Parathyroid adenoma (tissue), 2 donors: ENCODE measurements around the gene AGAP3.
A peak's percentile ranks its signal among the peaks of the same experiment; 100 is the strongest.

Experiments
- H2AFZ ChIP-seq: fragments of 300-600 bp; sonication (generic); one replicate; pipeline ENCODE4 v1.7.0; 2017; ENCODE audit warnings: antibody characterized with exemption, mild to moderate bottlenecking
- H3K27ac ChIP-seq: fragments of 300-600 bp; sonication (generic); one replicate; pipeline ENCODE4 v1.7.0; 2017
- H3K27me3 ChIP-seq: fragments of 300-600 bp; sonication (generic); one replicate; pipeline ENCODE4 v1.7.0; 2017; ENCODE audit warnings: low read length; ENCODE audit not compliant: control insufficient read depth, insufficient read depth
- H3K36me3 ChIP-seq: fragments of 300-600 bp; sonication (generic); one replicate; pipeline ENCODE4 v1.7.0; 2017; ENCODE audit warnings: low read length; ENCODE audit not compliant: control insufficient read depth, insufficient read depth
- H3K4me1 ChIP-seq: fragments of 300-600 bp; sonication (generic); one replicate; pipeline ENCODE4 v1.7.0; 2017; ENCODE audit warnings: control low read depth
- H3K4me2 ChIP-seq: fragments of 300-600 bp; sonication (generic); one replicate; pipeline ENCODE4 v1.7.0; 2017; ENCODE audit warnings: low read length
- H3K4me3 ChIP-seq: fragments of 300-600 bp; sonication (generic); one replicate; pipeline ENCODE4 v1.7.0; 2017; ENCODE audit warnings: low read depth, low read length
- H3K79me2 ChIP-seq: fragments of 300-600 bp; sonication (generic); one replicate; pipeline ENCODE4 v1.7.0; 2017; ENCODE audit warnings: control low read depth
- H3K9ac ChIP-seq: fragments of 300-600 bp; sonication (generic); one replicate; pipeline ENCODE4 v1.7.0; 2017; ENCODE audit warnings: mild to moderate bottlenecking
- H3K9me3 ChIP-seq: fragments of 300-600 bp; sonication (generic); one replicate; pipeline ENCODE4 v1.7.0; 2017; ENCODE audit warnings: low read length; ENCODE audit not compliant: control insufficient read depth
- TF ChIP-seq, protein P1 (sequence below): fragments of 300-600 bp; sonication (generic); IDR thresholded peaks from one replicate; pipeline ENCODE4 v1.7.0; 2017; ENCODE audit warnings: antibody characterized with exemption, mild to moderate bottlenecking
- donor health status: primary hyperparathyroidism.

The AGAP3 gene

DNA sequence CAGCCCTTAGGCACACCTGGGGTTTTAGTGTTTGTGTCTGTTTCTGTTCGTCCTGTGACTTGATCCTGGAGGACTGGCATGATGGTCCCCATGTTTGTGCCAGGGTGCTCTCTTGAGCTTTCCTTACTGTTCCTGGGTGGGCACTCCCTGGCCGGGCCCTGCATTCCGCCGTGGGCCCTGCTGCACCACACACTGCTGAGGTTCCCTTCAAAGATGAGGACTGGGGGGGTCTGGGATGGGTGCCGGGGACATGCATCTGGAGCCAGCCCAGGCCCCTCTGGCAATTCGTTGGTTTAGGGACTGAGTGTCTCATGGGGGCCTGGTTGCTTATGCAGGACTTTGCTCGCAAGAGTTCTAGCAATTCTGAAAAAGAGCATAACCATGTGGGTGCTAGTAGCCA is 4.7 kb downstream of the AGAP3 start:
- TF ChIP-seq, protein P1, sequence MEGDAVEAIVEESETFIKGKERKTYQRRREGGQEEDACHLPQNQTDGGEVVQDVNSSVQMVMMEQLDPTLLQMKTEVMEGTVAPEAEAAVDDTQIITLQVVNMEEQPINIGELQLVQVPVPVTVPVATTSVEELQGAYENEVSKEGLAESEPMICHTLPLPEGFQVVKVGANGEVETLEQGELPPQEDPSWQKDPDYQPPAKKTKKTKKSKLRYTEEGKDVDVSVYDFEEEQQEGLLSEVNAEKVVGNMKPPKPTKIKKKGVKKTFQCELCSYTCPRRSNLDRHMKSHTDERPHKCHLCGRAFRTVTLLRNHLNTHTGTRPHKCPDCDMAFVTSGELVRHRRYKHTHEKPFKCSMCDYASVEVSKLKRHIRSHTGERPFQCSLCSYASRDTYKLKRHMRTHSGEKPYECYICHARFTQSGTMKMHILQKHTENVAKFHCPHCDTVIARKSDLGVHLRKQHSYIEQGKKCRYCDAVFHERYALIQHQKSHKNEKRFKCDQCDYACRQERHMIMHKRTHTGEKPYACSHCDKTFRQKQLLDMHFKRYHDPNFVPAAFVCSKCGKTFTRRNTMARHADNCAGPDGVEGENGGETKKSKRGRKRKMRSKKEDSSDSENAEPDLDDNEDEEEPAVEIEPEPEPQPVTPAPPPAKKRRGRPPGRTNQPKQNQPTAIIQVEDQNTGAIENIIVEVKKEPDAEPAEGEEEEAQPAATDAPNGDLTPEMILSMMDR = no peak
- H3K36me3 ChIP-seq = no peaks in the 10 kb centered on the region
- no peak overlapping the region for H3K4me2 ChIP-seq
- H3K9me3 ChIP-seq = no peaks in the 10 kb centered on the region
- no peak overlapping the region for H3K4me3 ChIP-seq
- H3K4me1 ChIP-seq = peaks cover 27% of the 10 kb centered on the region
- no peaks in the 10 kb centered on the region for H3K27me3 ChIP-seq
- H3K79me2 ChIP-seq = peaks cover 77% of the 10 kb centered on the region
- no peak overlapping the region for H3K9ac ChIP-seq
- no peak overlapping the region for H2AFZ ChIP-seq
- no peak overlapping the region for H3K27ac ChIP-seq

DNA sequence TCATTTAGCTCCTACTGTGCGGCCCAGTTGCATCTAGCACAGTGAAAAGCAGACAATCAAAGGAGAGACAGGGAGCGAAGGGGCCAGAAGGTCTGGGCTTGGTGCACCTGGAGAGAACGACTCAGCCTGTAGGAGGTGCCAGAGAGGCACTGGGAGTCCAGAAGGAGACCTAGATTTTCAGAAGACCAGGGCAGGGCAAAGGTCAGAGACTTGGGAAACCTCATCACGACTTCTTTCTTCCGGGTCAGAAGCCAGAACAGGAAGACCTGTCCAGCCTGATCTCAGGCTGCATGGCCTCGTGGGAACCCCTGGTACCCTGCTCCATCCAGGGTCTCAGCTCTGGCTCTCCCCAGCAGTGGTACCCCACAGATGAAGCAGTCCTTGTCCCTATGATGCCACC is 5.2 kb downstream of the AGAP3 start:
- H3K79me2 ChIP-seq = peaks cover 80% of the 10 kb centered on the region
- no peak overlapping the region for H3K4me3 ChIP-seq
- peaks cover 27% of the 10 kb centered on the region for H3K4me1 ChIP-seq

DNA sequence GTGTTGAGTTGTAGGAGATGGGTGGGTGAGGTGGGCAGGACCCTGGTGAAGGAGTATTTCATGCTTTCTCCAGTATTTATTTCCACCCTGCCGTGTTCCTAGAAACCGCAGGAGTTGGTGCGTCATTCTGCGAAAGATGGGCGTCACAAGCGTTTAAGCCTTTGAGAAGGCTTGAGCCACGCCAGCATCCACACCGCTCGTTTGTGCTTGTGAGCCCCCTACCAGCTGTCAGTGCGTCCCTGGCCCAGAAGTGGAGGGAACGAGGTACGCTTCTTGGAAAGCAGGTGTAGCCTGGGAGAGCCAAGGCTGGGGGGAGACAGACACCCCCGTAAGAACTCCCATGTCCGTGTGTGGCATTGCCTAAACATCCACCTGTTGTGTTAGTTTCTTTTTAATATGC is 5.7 kb downstream of the AGAP3 start:
- H3K4me3 ChIP-seq = no peak overlapping the region
- H3K4me1 ChIP-seq = peaks cover 27% of the 10 kb centered on the region
- no peaks in the 10 kb centered on the region for H3K27me3 ChIP-seq
- peaks cover 83% of the 10 kb centered on the region for H3K79me2 ChIP-seq
- H2AFZ ChIP-seq = no peak overlapping the region
- H3K9ac ChIP-seq = no peak overlapping the region
- no peaks in the 10 kb centered on the region for H3K36me3 ChIP-seq
- TF ChIP-seq, protein P1 = no peak
- no peak overlapping the region for H3K27ac ChIP-seq
- no peak overlapping the region for H3K4me2 ChIP-seq
- H3K9me3 ChIP-seq = no peaks in the 10 kb centered on the region

More for the DNA sequence above, 5.2 kb downstream of the AGAP3 start:
- Histone ChIP-seq H3K9me3 (no peaks in the 10 kb centered on the region), H3K36me3 (no peaks in the 10 kb centered on the region), H3K27me3 (no peaks in the 10 kb centered on the region), H3K4me2 (no peak overlapping the region), H3K9ac (no peak overlapping the region), H2AFZ (no peak overlapping the region), H3K27ac (no peak overlapping the region)
- TF ChIP-seq, protein P1 = peak; percentile 34

DNA sequence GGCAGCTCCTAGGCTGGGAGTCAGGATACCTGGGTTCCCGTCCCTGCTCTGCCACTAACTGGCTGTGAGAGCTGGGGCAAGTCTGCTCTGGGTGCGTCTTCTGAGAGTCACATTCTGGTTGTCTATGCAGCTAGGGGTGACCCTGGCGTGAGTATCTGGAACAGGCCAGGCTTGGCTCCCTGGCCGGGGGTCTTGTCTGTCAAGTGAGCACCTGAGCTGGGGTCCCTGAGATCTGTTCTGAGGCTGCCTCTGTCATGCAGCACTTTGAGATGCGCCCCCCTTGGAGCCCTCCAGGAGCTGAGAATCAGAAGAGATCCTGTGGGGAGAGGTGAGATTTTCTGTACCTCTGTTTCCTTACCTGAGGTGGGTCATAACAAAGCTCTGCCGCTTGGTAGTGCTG is 7.5 kb downstream of the AGAP3 start:
- H3K36me3 ChIP-seq = no peaks in the 10 kb centered on the region
- H3K27ac ChIP-seq = no peak overlapping the region
- no peak overlapping the region for H2AFZ ChIP-seq
- no peaks in the 10 kb centered on the region for H3K9me3 ChIP-seq
- H3K4me2 ChIP-seq = no peak overlapping the region
- TF ChIP-seq, protein P1 = no peak
- H3K9ac ChIP-seq = no peak overlapping the region
- peaks cover 83% of the 10 kb centered on the region for H3K79me2 ChIP-seq
- no peak overlapping the region for H3K4me3 ChIP-seq
- H3K27me3 ChIP-seq = no peaks in the 10 kb centered on the region
- H3K4me1 ChIP-seq = peaks cover 15% of the 10 kb centered on the region

DNA sequence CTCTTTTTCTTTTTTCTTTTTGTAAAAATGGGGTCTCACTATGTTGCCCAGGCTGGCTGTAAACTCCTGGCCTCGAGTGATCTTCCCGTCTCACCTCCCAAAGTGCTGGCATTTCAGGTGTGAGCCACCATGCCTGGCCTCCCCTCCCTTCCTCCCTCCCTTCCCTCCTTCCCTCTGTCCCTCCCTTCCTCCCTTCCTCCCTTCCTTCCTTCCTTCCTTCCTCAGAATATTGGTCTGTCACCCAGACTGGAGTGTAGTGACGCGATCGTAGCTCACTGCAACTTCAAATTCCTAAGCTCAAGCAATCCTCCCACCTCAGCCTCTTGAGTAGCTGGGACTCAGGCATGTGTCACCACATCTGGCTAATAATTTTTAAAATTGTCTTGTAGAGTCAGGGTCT is 8.4 kb downstream of the AGAP3 start:
- Histone ChIP-seq H3K9ac (no peak overlapping the region), H3K4me2 (no peak overlapping the region)

More for the DNA sequence above, 8.4 kb downstream of the AGAP3 start:
- H3K36me3 ChIP-seq = no peaks in the 10 kb centered on the region
- peaks cover 81% of the 10 kb centered on the region for H3K79me2 ChIP-seq
- H3K9me3 ChIP-seq = no peaks in the 10 kb centered on the region
- H3K4me1 ChIP-seq = peaks cover 7% of the 10 kb centered on the region
- no peaks in the 10 kb centered on the region for H3K27me3 ChIP-seq
- H3K4me3 ChIP-seq = no peak overlapping the region
- TF ChIP-seq, protein P1 = no peak
- H3K27ac ChIP-seq = no peak overlapping the region
- H2AFZ ChIP-seq = no peak overlapping the region
